IMR-90 (cell line): Measurements from ENCODE around the gene RPS6KA2. TPM values are rescaled to one million over a fixed set of nuclear protein-coding genes. Genes with fewer than 3 reads are reported as not detected.

Source experiments
- ATAC-seq: fragments of 200-7000 bp; cut with Tn5 transposase; 2 replicates; pipeline ENCODE4 v1.9.1; 2020; ENCODE audit warnings: low read depth, mild to moderate bottlenecking, moderate library complexity
- BruUV-seq: library from RNA; stranded (reverse); fragments of 400-500 nt; replicated peaks from 2 replicates; lab custom pipeline; 2021; lab: Mats Ljungman, UMichigan
- CTCF ChIA-PET: fragments of 300-600 bp; formaldehyde crosslinking; extraction: SDS; loops from one replicate; lab custom pipeline; 2021; ENCODE audit warnings: antibody characterized with exemption; lab: Yijun Ruan, JAX
- POLR2A ChIA-PET: fragments of 300-600 bp; sonication (Branson Sonifier 250); formaldehyde crosslinking; loops from one replicate; lab custom pipeline; 2022; ENCODE audit warnings: antibody characterized with exemption; ENCODE audit not compliant: unreplicated experiment; lab: Charles Lee
- DNase-seq: peaks from one replicate; pipeline ENCODE4 v3.0.0; 2013
- H2AFZ ChIP-seq: replicated peaks from 2 replicates; pipeline ENCODE3; 2013; ENCODE audit warnings: low read length, mild to moderate bottlenecking; ENCODE audit not compliant: poor library complexity
- H2AK5ac ChIP-seq: 2 replicates; pipeline ENCODE4 v1.6.1; 2013; ENCODE audit warnings: low read depth, low read length, inconsistent platforms
- H2AK9ac ChIP-seq: replicated peaks from 2 replicates; pipeline ENCODE3; 2013; ENCODE audit warnings: mild to moderate bottlenecking, low read depth, low read length, moderate library complexity; ENCODE audit not compliant: poor library complexity
- H2BK120ac ChIP-seq: 2 replicates; pipeline ENCODE4 v1.6.1; 2013; ENCODE audit warnings: low read depth, low read length, inconsistent platforms
- H2BK15ac ChIP-seq: 3 replicates; pipeline ENCODE4 v1.6.1; 2013; ENCODE audit warnings: low read depth, low read length, inconsistent platforms
- H2BK20ac ChIP-seq: 2 replicates; pipeline ENCODE4 v1.6.1; 2013; ENCODE audit warnings: low read depth, mild to moderate bottlenecking, inconsistent platforms, low read length, moderate library complexity
- H2BK5ac ChIP-seq: 2 replicates; pipeline ENCODE4 v1.6.1; 2013; ENCODE audit warnings: mild to moderate bottlenecking, low read depth, low read length, inconsistent platforms; ENCODE audit not compliant: poor library complexity, severe bottlenecking
- H3K14ac ChIP-seq: replicated peaks from 2 replicates; pipeline ENCODE4 v1.6.1; 2013; ENCODE audit warnings: low read depth, low read length, inconsistent platforms
- H3K18ac ChIP-seq: 2 replicates; pipeline ENCODE4 v1.6.1; 2013; ENCODE audit warnings: low read depth, low read length, control low read depth
- H3K23ac ChIP-seq: 2 replicates; pipeline ENCODE4 v1.6.1; 2013; ENCODE audit warnings: low read depth, low read length, inconsistent platforms
- H3K27ac ChIP-seq: 2 replicates; pipeline ENCODE4 v1.5.1; 2013; ENCODE audit warnings: mild to moderate bottlenecking, control low read depth, low read length; ENCODE audit not compliant: insufficient read depth
- H3K27me3 ChIP-seq: 2 replicates; pipeline ENCODE4 v1.6.1; 2013; ENCODE audit warnings: low read length; ENCODE audit not compliant: control insufficient read depth, insufficient read depth
- H3K36me3 ChIP-seq: 2 replicates; pipeline ENCODE4 v1.6.1; 2013; ENCODE audit warnings: low read length, mixed read lengths; ENCODE audit not compliant: control insufficient read depth, insufficient read depth
- H3K4ac ChIP-seq: 2 replicates; pipeline ENCODE4 v1.6.1; 2013; ENCODE audit warnings: low read depth, low read length, inconsistent platforms
- H3K4me1 ChIP-seq: 2 replicates; pipeline ENCODE4 v1.6.1; 2013; ENCODE audit warnings: low read length, mixed read lengths; ENCODE audit not compliant: control insufficient read depth, insufficient read depth
- H3K4me2 ChIP-seq: 2 replicates; pipeline ENCODE4 v1.6.1; 2013; ENCODE audit warnings: low read depth, mild to moderate bottlenecking, control low read depth, low read length, moderate library complexity
- H3K4me3 ChIP-seq: 2 replicates; pipeline ENCODE4 v1.5.1; 2013; ENCODE audit warnings: low read depth, mild to moderate bottlenecking, control low read depth, low read length, moderate library complexity; ENCODE audit not compliant: insufficient read depth
- H3K56ac ChIP-seq: 2 replicates; pipeline ENCODE4 v1.6.1; 2013; ENCODE audit warnings: low read length, inconsistent platforms; ENCODE audit not compliant: insufficient read depth; ENCODE audit errors: extremely low read depth
- H3K79me1 ChIP-seq, 2 experiments: 2 replicates each; pipeline ENCODE4 v1.6.1; 2013; ENCODE audit warnings: low read length in 2 of 2, inconsistent platforms in 1 of 2, low read depth in 1 of 2
- H3K9ac ChIP-seq: 2 replicates; pipeline ENCODE4 v1.6.1; 2013; ENCODE audit warnings: low read depth, low read length, control low read depth
- H3K9me1 ChIP-seq: 2 replicates; pipeline ENCODE4 v1.6.1; 2013; ENCODE audit warnings: low read length, inconsistent platforms; ENCODE audit not compliant: insufficient read depth
- H3K9me3 ChIP-seq: 2 replicates; pipeline ENCODE4 v1.6.1; 2013; ENCODE audit warnings: low read length; ENCODE audit not compliant: control insufficient read depth, insufficient read depth
- H4K20me1 ChIP-seq: 2 replicates; pipeline ENCODE4 v1.6.1; 2013; ENCODE audit warnings: low read length, inconsistent platforms; ENCODE audit not compliant: insufficient read depth
- H4K5ac ChIP-seq: 2 replicates; pipeline ENCODE4 v1.6.1; 2013; ENCODE audit warnings: mild to moderate bottlenecking, low read depth, low read length, control low read depth
- H4K8ac ChIP-seq, 2 experiments: 2 replicates each; pipeline ENCODE4 v1.6.1; 2013; ENCODE audit warnings: low read depth in 2 of 2, low read length in 2 of 2, control low read depth in 1 of 2, inconsistent platforms in 1 of 2
- H4K91ac ChIP-seq: 2 replicates; pipeline ENCODE4 v1.6.1; 2013; ENCODE audit warnings: low read depth, low read length, inconsistent platforms; ENCODE audit not compliant: insufficient read depth
- BHLHE40 ChIP-seq: fragments of 150-350 bp; IDR thresholded peaks from 2 replicates; pipeline ENCODE4 v1.6.1; 2016; ENCODE audit warnings: mild to moderate bottlenecking, low read depth, low read length
- CEBPB ChIP-seq: IDR thresholded peaks from 2 replicates; pipeline ENCODE4 v1.6.1; 2012; ENCODE audit warnings: low read depth, low read length, improper control_type of control experiment
- CHD1 ChIP-seq: IDR thresholded peaks from 2 replicates; pipeline ENCODE4 v1.6.1; 2012; ENCODE audit warnings: low read depth, low read length, improper control_type of control experiment
- FOS ChIP-seq: fragments of 150-350 bp; IDR thresholded peaks from 2 replicates; pipeline ENCODE4 v1.6.1; 2016; ENCODE audit warnings: low read depth, low read length
- MAFK ChIP-seq: IDR thresholded peaks from 2 replicates; pipeline ENCODE4 v1.6.1; 2012; ENCODE audit warnings: low read depth, low read length, improper control_type of control experiment
- MXI1 ChIP-seq: IDR thresholded peaks from 2 replicates; pipeline ENCODE4 v1.6.1; 2012; ENCODE audit warnings: low read depth, mild to moderate bottlenecking, low read length, moderate library complexity, borderline replicate concordance
- NFE2L2 ChIP-seq: fragments of 150-350 bp; IDR thresholded peaks from 2 replicates; pipeline ENCODE4 v1.6.1; 2016; ENCODE audit warnings: low read depth, mild to moderate bottlenecking, low read length
- POLR2A ChIP-seq: IDR thresholded peaks from 2 replicates; pipeline ENCODE4 v1.6.1; 2012; ENCODE audit warnings: mild to moderate bottlenecking, low read depth, low read length
- RAD21 ChIP-seq: IDR thresholded peaks from 2 replicates; pipeline ENCODE4 v1.6.1; 2012; ENCODE audit warnings: low read length, improper control_type of control experiment
- RCOR1 ChIP-seq: IDR thresholded peaks from 2 replicates; pipeline ENCODE4 v1.6.1; 2012; ENCODE audit warnings: mild to moderate bottlenecking, low read length, improper control_type of control experiment; ENCODE audit not compliant: insufficient replicate concordance
- RFX5 ChIP-seq: IDR thresholded peaks from 2 replicates; pipeline ENCODE4 v1.8.0; 2012; ENCODE audit warnings: low read depth, mild to moderate bottlenecking, low read length, moderate library complexity
- WGBS, 2 experiments: methylation state at CpG; one replicate each; pipeline versions ENCODE4 v1.1.5 to v1.1.7; 2013; ENCODE audit warnings: missing lambda C conversion rate in 2 of 2; ENCODE audit not compliant: insufficient read length in 1 of 2; ENCODE audit errors: extremely low coverage in 2 of 2; 5-methylcytosine and 5-hydroxymethylcytosine counted together
- dilution Hi-C: fragments of 300-500 bp; cut with HindIII; formaldehyde crosslinking; loops from one replicate; pipeline ENCODE4 v1.14.3; 2018; ENCODE audit warnings: low sequenced_read_pairs; ENCODE audit not compliant: unreplicated experiment
- in situ Hi-C: fragments of 300-500 bp; cut with MboI; formaldehyde crosslinking; loops from 3 replicates; pipeline ENCODE4 v1.14.3; 2019; ENCODE audit warnings: low sequenced_read_pairs, inconsistent platforms, mixed read lengths
- intact Hi-C: fragments of 100-400 bp; cut with micrococcal nuclease; formaldehyde crosslinking; loops from 2 replicates; pipeline ENCODE4 v1.10.0; 2022
- polyA plus RNA-seq, 3 experiments: library from polyadenylated mRNA; depleted of rRNA; stranded (reverse); fragments of >200 nt; gene quantifications; 2 replicates each; pipeline ENCODE4 v1.2.3, GENCODE V29; 2012; ENCODE audit warnings: low replicate concordance in 1 of 3
- total RNA-seq: library from RNA; depleted of rRNA; stranded (reverse); fragments of >200 nt; gene quantifications from 2 replicates; pipeline ENCODE4 v1.2.3, GENCODE V29; 2012
- TF ChIP-seq, protein P1 (sequence below): fragments of 150-350 bp; IDR thresholded peaks from 2 replicates; pipeline ENCODE4 v1.6.1; 2017; ENCODE audit warnings: mild to moderate bottlenecking, antibody characterized with exemption, low read length, low read depth
- TF ChIP-seq, protein P2 (sequence below): fragments of 150-350 bp; IDR thresholded peaks from 2 replicates; pipeline ENCODE4 v1.6.1; 2016; ENCODE audit warnings: low read depth, mild to moderate bottlenecking, low read length, moderate library complexity, borderline replicate concordance
- TF ChIP-seq, protein P3 (sequence below): conservative IDR thresholded peaks from 2 replicates; pipeline ENCODE4 v1.5.1; 2012; ENCODE audit warnings: mild to moderate bottlenecking, low read depth, low read length, improper control_type of control experiment

Gene RPS6KA2
- total and polyA plus RNA-seq, 2 of the 4 experiments (the other 2 are of a cell fraction), result 26.9 to 31.3 TPM

DNA sequence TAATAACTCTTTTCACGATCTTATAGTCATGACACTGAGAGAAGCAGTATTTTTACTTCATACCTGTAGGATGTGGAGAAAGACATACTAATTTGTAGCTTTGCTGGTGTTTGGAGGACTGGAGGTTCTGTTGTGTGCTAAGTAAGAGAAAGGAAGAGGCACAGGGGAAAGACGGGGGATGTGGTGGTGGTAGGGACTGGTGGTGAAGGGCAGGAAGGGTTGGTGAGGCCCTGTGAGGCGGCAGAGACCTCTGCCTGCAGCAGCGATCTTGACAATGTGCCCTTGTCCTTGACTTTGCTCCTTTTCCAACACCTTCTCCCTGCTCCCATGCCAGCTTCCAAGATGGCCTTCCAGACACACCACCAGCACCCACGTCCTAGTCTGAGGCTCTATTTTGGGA, 211.7 kb downstream of the RPS6KA2 start:
- ATAC-seq, result no peak
- no peak overlapping the region for H3K23ac ChIP-seq
- dilution Hi-C loops, result no loop called here

More for the DNA sequence above, 211.7 kb downstream of the RPS6KA2 start:
- Histone ChIP-seq H2AK9ac (no peak overlapping the region), H4K8ac (no peak overlapping the region), H2BK20ac (no peak overlapping the region), H3K9ac (no peak overlapping the region), H4K5ac (no peak overlapping the region), H2BK5ac (no peak overlapping the region), H3K4ac (no peak overlapping the region), H3K36me3 (peaks cover 71% of the 10 kb centered on the region), H3K4me3 (no peak overlapping the region), H3K4me2 (no peak overlapping the region), H3K56ac (no peak overlapping the region), H3K14ac (no peak overlapping the region), H2BK120ac (no peak overlapping the region), H3K27me3 (no peaks in the 10 kb centered on the region), H3K79me1 (0 out of 4 replicates have a peak, but pooled peaks cover 0 to 5% of the 10 kb centered on the region in 2 experiments), H3K4me1 (no peaks in the 10 kb centered on the region), H4K20me1 (peaks cover 3% of the 10 kb centered on the region; the same call in 1 of the 2 replicates), H3K18ac (no peak overlapping the region), H3K9me3 (no peaks in the 10 kb centered on the region), H2BK15ac (no peak overlapping the region), H3K27ac (no peak overlapping the region), H2AK5ac (no peak overlapping the region), H2AFZ (no peak overlapping the region), H4K91ac (no peak overlapping the region), H3K9me1 (peaks cover 11% of the 10 kb centered on the region)
- no TSS peak for BruUV-seq
- intact Hi-C loops, result no loop called here
- no CpG with 5 or more reads among the region's 5 CpGs for WGBS, 2 experiments
- TF ChIP-seq RFX5 (no peak), MAFK (no peak), CHD1 (no peak), POLR2A (no peak), RCOR1 (no peak), BHLHE40 (no peak), NFE2L2 (no peak), CEBPB (no peak), FOS (no peak), MXI1 (no peak), RAD21 (no peak)
- TF ChIP-seq, protein P1, sequence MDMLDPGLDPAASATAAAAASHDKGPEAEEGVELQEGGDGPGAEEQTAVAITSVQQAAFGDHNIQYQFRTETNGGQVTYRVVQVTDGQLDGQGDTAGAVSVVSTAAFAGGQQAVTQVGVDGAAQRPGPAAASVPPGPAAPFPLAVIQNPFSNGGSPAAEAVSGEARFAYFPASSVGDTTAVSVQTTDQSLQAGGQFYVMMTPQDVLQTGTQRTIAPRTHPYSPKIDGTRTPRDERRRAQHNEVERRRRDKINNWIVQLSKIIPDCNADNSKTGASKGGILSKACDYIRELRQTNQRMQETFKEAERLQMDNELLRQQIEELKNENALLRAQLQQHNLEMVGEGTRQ, result no peak
- TF ChIP-seq, protein P2, sequence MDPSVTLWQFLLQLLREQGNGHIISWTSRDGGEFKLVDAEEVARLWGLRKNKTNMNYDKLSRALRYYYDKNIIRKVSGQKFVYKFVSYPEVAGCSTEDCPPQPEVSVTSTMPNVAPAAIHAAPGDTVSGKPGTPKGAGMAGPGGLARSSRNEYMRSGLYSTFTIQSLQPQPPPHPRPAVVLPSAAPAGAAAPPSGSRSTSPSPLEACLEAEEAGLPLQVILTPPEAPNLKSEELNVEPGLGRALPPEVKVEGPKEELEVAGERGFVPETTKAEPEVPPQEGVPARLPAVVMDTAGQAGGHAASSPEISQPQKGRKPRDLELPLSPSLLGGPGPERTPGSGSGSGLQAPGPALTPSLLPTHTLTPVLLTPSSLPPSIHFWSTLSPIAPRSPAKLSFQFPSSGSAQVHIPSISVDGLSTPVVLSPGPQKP, result no peak
- TF ChIP-seq, protein P3, sequence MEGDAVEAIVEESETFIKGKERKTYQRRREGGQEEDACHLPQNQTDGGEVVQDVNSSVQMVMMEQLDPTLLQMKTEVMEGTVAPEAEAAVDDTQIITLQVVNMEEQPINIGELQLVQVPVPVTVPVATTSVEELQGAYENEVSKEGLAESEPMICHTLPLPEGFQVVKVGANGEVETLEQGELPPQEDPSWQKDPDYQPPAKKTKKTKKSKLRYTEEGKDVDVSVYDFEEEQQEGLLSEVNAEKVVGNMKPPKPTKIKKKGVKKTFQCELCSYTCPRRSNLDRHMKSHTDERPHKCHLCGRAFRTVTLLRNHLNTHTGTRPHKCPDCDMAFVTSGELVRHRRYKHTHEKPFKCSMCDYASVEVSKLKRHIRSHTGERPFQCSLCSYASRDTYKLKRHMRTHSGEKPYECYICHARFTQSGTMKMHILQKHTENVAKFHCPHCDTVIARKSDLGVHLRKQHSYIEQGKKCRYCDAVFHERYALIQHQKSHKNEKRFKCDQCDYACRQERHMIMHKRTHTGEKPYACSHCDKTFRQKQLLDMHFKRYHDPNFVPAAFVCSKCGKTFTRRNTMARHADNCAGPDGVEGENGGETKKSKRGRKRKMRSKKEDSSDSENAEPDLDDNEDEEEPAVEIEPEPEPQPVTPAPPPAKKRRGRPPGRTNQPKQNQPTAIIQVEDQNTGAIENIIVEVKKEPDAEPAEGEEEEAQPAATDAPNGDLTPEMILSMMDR, result no peak
- POLR2A ChIA-PET, result no interaction called here
- CTCF ChIA-PET, result no interaction called here
- DNase-seq, result no peak
- in situ Hi-C loops, result no loop called here
